ENCODE measurements around the gene SRGN.

DNA sequence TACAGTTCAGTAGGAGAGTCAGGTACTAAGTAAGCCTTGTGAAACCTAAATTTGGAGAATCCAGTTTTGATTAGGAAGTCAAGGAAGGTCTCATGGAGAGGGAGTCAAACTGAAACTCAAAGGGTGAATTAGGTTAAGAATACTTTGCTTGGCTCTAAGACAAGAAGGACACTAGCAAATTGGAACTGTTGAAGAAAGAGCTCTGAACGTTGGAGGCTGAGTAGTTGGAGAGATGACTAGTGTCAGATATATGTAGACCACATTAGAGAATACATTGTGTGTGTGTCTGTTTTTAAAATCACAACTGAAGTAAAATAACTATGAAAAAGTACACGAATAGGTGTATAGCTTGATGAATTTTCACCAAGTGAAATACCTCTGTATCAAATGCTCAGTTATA is 42.3 kb downstream of the SRGN start:
- TF ChIP-seq, protein P1, sequence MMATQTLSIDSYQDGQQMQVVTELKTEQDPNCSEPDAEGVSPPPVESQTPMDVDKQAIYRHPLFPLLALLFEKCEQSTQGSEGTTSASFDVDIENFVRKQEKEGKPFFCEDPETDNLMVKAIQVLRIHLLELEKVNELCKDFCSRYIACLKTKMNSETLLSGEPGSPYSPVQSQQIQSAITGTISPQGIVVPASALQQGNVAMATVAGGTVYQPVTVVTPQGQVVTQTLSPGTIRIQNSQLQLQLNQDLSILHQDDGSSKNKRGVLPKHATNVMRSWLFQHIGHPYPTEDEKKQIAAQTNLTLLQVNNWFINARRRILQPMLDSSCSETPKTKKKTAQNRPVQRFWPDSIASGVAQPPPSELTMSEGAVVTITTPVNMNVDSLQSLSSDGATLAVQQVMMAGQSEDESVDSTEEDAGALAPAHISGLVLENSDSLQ (IDR thresholded peaks at IDR 0.05) = no peak
- TF ChIP-seq FOXM1 (IDR thresholded peaks at IDR 0.05; ENCODE audit: borderline replicate concordance) = no peak
- TF ChIP-seq L3MBTL2 (conservative IDR thresholded peaks at IDR 0.05) = no peak
- TF ChIP-seq HDGF (IDR thresholded peaks at IDR 0.05; ENCODE audit: borderline replicate concordance) = no peak
- TF ChIP-seq SUZ12 (IDR thresholded peaks at IDR 0.05) = no peak
- no peak for TF ChIP-seq ARNT (IDR thresholded peaks at IDR 0.05)
- no peak for TF ChIP-seq ZNF384 (IDR thresholded peaks at IDR 0.05)

Data from HEK293T (cell line).